Bone marrow (tissue), 2 donors: ENCODE measurements around the gene DDX1.
A peak's percentile ranks its signal among the peaks of the same experiment; 100 is the strongest.
"Not testable (repeated sequence)": the region's sequence is repeated elsewhere in the genome, so short reads cannot be mapped to it uniquely, and the experiment has no call there.

Experiments used
- DNase-seq, 2 donors: peaks; one replicate each; lab custom pipeline; 2025; lab: John Stamatoyannopoulos, UW

DDX1 gene

GRCh38 chr2:15591692-15592463 is at the start of gene DDX1:
TSS of gene DDX1 (plus strand) at chr2:15591868. CDS start at chr2:15591934, 66 bp downstream.
- DNase-seq, result peak; percentile 70 to 84

- DNase-seq, result not testable (repeated sequence)
Measured at GRCh38 chr2:15542269-15542668, 49.4 kb upstream of the DDX1 start.

- DNase-seq, result no peak
Measured at GRCh38 chr2:15543053-15543452, 48.6 kb upstream of the DDX1 start.

- DNase-seq, result no peak
Measured at GRCh38 chr2:15543541-15543940, 48.1 kb upstream of the DDX1 start.

- DNase-seq, result no peak
Measured at GRCh38 chr2:15544227-15544626, 47.4 kb upstream of the DDX1 start.

- DNase-seq, result no peak
Measured at GRCh38 chr2:15546297-15547098, 45.2 kb upstream of the DDX1 start.

GRCh38 chr2:15547115-15547876 is 44.4 kb upstream of the DDX1 start:
- DNase-seq, result no peak

- no peak for DNase-seq
Measured at GRCh38 chr2:15548974-15549373, 42.7 kb upstream of the DDX1 start.

- no peak for DNase-seq
Measured at GRCh38 chr2:15553519-15553918, 38.1 kb upstream of the DDX1 start.

GRCh38 chr2:15553951-15554350 is 37.7 kb upstream of the DDX1 start:
- no peak for DNase-seq

GRCh38 chr2:15554525-15555218 is 37.0 kb upstream of the DDX1 start:
- DNase-seq, result no peak

- no peak for DNase-seq
Measured at GRCh38 chr2:15555760-15556193, 35.9 kb upstream of the DDX1 start.

- peak in 1 of 2 donors; percentile 37 for DNase-seq
Measured at GRCh38 chr2:15556311-15556930, 35.2 kb upstream of the DDX1 start.

GRCh38 chr2:15557887-15558311 is 33.8 kb upstream of the DDX1 start:
- no peak for DNase-seq

GRCh38 chr2:15559379-15560139 is 32.1 kb upstream of the DDX1 start:
- DNase-seq, result no peak

GRCh38 chr2:15560140-15560987 is 31.3 kb upstream of the DDX1 start:
- peak in 1 of 2 donors; percentile 22 for DNase-seq

GRCh38 chr2:15560988-15561573 is 30.6 kb upstream of the DDX1 start, which contains the start of gene NBAS:
TSS of gene NBAS (minus strand) at chr2:15561334. CDS start at chr2:15561304, 30 bp downstream.
- peak; percentile 27 to 72 for DNase-seq

- DNase-seq, result peak in 1 of 2 donors; percentile 53
Measured at GRCh38 chr2:15561574-15562344, 29.9 kb upstream of the DDX1 start.
